WI38 (cell line): ENCODE measurements around the gene HTRA3.

Experiments
- H3K4me3 ChIP-seq: 2 replicates; pipeline ENCODE4 v1.5.1; 2011; ENCODE audit warnings: low read depth, mild to moderate bottlenecking, control low read depth, low read length
- TF ChIP-seq, protein P1 (sequence below): IDR thresholded peaks from 2 replicates; pipeline ENCODE4 v1.5.1; 2012; ENCODE audit warnings: low read depth, mild to moderate bottlenecking, control low read depth, low read length

HTRA3 gene

DNA sequence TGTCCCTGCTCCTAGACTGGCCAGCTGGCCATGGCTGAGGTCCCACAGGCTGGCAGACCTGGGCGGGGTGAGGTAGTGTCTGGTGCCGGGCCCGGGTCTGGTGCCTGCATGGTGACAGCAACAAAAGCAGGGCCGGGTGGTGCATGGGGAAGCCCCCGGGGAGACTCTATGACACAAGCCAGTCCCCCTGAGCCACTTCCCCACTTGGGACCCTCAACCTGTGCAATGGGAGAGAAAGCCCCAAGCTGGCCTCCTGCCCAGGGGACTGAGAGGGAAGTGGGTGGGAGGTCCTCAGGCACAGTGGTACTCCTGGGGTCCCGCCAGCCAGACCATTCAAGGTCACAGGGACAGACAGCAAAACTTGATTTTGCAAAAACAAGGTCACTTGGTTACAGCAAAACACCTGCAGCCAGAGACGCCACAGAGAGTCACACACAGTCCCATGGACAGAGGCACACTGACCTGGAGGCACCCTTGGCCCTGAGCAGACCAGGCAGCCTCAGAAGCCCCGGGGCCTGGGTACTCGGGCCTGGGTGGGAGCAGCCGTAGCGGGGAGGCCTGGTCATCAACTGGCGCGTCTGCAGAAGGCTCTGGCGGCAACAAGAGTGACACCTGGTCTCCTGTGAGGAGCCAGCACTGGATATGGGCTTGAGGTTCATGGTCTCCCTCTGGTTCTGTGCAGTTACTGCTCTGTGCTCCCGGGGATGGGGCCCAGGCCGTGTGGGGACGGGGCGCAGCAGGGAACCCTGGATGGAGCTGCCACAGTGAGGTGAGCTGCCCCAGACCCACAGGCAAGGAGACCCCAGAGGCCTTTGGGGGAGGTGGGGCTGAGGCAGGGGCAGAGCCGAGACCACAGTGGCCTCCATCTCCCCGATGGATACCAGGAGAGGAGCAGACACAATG is 60.6 kb downstream of the HTRA3 start:
- no peak overlapping the region for H3K4me3 ChIP-seq
- TF ChIP-seq, protein P1, sequence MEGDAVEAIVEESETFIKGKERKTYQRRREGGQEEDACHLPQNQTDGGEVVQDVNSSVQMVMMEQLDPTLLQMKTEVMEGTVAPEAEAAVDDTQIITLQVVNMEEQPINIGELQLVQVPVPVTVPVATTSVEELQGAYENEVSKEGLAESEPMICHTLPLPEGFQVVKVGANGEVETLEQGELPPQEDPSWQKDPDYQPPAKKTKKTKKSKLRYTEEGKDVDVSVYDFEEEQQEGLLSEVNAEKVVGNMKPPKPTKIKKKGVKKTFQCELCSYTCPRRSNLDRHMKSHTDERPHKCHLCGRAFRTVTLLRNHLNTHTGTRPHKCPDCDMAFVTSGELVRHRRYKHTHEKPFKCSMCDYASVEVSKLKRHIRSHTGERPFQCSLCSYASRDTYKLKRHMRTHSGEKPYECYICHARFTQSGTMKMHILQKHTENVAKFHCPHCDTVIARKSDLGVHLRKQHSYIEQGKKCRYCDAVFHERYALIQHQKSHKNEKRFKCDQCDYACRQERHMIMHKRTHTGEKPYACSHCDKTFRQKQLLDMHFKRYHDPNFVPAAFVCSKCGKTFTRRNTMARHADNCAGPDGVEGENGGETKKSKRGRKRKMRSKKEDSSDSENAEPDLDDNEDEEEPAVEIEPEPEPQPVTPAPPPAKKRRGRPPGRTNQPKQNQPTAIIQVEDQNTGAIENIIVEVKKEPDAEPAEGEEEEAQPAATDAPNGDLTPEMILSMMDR, result no peak

DNA sequence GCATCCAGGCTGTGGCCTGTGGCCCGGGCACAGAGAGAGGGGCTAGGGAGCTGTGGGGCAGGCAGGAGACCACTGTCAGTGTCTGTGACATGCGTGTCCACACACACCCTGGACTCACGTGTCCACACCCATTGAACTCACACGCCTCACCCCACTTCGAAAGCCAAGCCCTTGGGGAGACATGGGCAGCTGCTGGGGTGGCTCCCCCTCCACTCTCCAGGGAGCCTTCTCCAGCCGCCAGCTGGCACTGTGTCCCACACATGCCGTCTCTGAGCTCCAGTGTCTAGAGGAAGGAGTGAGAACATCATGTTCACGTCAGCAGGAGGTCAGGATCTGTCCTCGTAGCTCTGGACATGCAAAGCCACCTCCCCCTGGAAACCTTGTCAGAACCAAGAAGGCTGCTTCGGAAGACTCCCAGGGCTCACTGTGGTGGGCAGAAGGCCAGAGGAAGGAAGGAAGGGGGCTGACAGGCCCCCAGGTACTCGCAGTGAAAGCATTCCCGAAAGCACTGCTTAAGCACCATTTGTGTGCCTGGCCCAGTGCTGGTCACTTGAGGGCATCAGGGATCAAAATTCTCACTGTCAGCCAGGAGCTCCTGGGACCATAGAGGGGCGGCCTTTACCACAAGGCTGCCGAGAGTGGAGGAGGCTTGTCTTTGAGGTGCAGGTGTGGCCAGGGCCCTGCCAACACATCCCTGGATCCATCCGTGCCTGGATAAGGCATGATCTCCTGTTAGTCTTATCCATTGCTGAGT is 61.4 kb downstream of the HTRA3 start:
- TF ChIP-seq, protein P1, result no peak
- H3K4me3 ChIP-seq, result no peak overlapping the region

DNA sequence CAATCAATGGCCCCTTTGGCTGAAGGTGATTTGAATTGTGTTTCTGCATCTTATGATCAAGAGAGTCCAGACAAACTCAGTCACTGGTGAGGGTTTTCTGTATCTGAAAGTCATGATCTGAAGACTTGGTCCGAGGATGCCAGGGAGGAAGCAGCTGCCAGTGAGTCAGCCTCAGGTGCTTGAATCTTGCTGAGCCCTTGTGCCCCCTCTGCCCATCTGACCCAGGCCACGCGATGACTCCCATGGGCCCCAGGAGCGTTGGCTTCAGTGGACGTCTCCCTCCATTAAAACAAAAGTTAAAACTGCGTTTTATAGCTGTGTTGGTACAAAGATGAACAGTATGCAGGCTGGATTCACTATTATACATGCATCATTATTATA is 62.0 kb downstream of the HTRA3 start:
- no peak overlapping the region for H3K4me3 ChIP-seq
- TF ChIP-seq, protein P1, result no peak

GRCh38 chr4:8332038-8332857 is 62.7 kb downstream of the HTRA3 start:
- TF ChIP-seq, protein P1, result no peak
- no peak overlapping the region for H3K4me3 ChIP-seq

- TF ChIP-seq, protein P1, result no peak
- no peak overlapping the region for H3K4me3 ChIP-seq
Observed at GRCh38 chr4:8332891-8333331, 63.4 kb downstream of the HTRA3 start.

- no peak overlapping the region for H3K4me3 ChIP-seq
- TF ChIP-seq, protein P1, result no peak
Observed at GRCh38 chr4:8333726-8334460, 64.3 kb downstream of the HTRA3 start.
